K562 (cell line): ENCODE results near the gene ST6GALNAC2. TPM values are rescaled to one million over a fixed set of nuclear protein-coding genes. Genes with fewer than 3 reads are reported as not detected.

ENCODE experiments used
- BDP1 ChIP-seq: IDR thresholded peaks from 3 replicates; pipeline ENCODE4 v1.6.1; 2011; ENCODE audit not compliant: insufficient read length, insufficient read depth
- CC2D1A ChIP-seq: fragments of 450-650 bp; IDR thresholded peaks from 2 replicates; pipeline ENCODE4 v1.6.1; 2017; ENCODE audit warnings: mild to moderate bottlenecking
- CHD2 ChIP-seq: IDR thresholded peaks from 2 replicates; pipeline ENCODE4 v1.6.1; 2011; ENCODE audit warnings: low read depth, low read length
- DMBX1 ChIP-seq: fragments of 250-450 bp; sonication (Bioruptor Pico); IDR thresholded peaks from 2 replicates; pipeline ENCODE4 v1.8.0; 2022; ENCODE audit warnings: inconsistent platforms, mild to moderate bottlenecking, moderate library complexity, borderline replicate concordance
- L3MBTL2 ChIP-seq: fragments of 450-650 bp; IDR thresholded peaks from 2 replicates; pipeline ENCODE4 v1.6.1; 2016; ENCODE audit warnings: mild to moderate bottlenecking, moderate library complexity
- MCM2 ChIP-seq: fragments of 450-650 bp; IDR thresholded peaks from 2 replicates; pipeline ENCODE4 v1.6.1; 2017; ENCODE audit warnings: low read depth, mild to moderate bottlenecking
- MYC ChIP-seq, 2 experiments: fragments of 250-450 bp in 1 of 2; sonication (Bioruptor Pico) in 1 of 2; IDR thresholded peaks; 2 replicates each; pipeline versions ENCODE4 v1.5.1 to v1.6.1; 2012 to 2021; ENCODE audit warnings: low read depth in 2 of 2, borderline replicate concordance in 1 of 2, improper control_type of control experiment in 1 of 2, low read length in 1 of 2, mild to moderate bottlenecking in 1 of 2, moderate library complexity in 1 of 2
- NFIC ChIP-seq: fragments of 450-650 bp; IDR thresholded peaks from 2 replicates; pipeline ENCODE4 v1.6.1; 2017; ENCODE audit warnings: mild to moderate bottlenecking, inconsistent platforms
- NUFIP1 ChIP-seq: fragments of 450-650 bp; IDR thresholded peaks from 2 replicates; pipeline ENCODE4 v1.6.1; 2018; ENCODE audit not compliant: partially characterized antibody
- POLR2AphosphoS2 ChIP-seq: IDR thresholded peaks from 2 replicates; pipeline ENCODE4 v1.6.1; 2012; ENCODE audit warnings: low read length, improper control_type of control experiment
- POLR2B ChIP-seq: fragments of 450-650 bp; IDR thresholded peaks from 2 replicates; pipeline ENCODE4 v1.6.1; 2018; ENCODE audit warnings: low read depth; ENCODE audit not compliant: partially characterized antibody
- RNF2 ChIP-seq: sonication (generic); IDR thresholded peaks from 2 replicates; pipeline ENCODE4 v1.6.1; 2016
- RREB1 ChIP-seq: fragments of 250-450 bp; sonication (Bioruptor Pico); IDR thresholded peaks from 2 replicates; pipeline ENCODE4 v1.4.0; 2020
- SRF ChIP-seq, 2 experiments: fragments of 250-450, 450-650 bp in 1 of 2; sonication (Bioruptor Pico) in 1 of 2; sonication (generic) in 1 of 2; formaldehyde crosslinking; IDR thresholded peaks; 2 replicates each; pipeline versions ENCODE4 v1.5.0 to v1.5.1; 2020 to 2022; ENCODE audit warnings: mild to moderate bottlenecking in 1 of 2, missing genetic modification reagents in 1 of 2
- ZBTB17 ChIP-seq: fragments of 450-650 bp; formaldehyde crosslinking; IDR thresholded peaks from 2 replicates; pipeline ENCODE4 v1.4.0; 2020; ENCODE audit warnings: mild to moderate bottlenecking
- ZFP91 ChIP-seq: sonication (generic); formaldehyde crosslinking; IDR thresholded peaks from 2 replicates; pipeline ENCODE4 v1.8.0; 2022; ENCODE audit warnings: mild to moderate bottlenecking, missing genetic modification reagents
- ZFX ChIP-seq: sonication (generic); formaldehyde crosslinking; IDR thresholded peaks from 2 replicates; pipeline ENCODE4 v1.8.0; 2022; ENCODE audit warnings: mild to moderate bottlenecking, missing genetic modification reagents, moderate library complexity
- ZNF140 ChIP-seq: fragments of 250-450 bp; sonication (Bioruptor Pico); IDR thresholded peaks from 2 replicates; pipeline ENCODE4 v1.8.0; 2021; ENCODE audit warnings: moderate library complexity, mild to moderate bottlenecking, inconsistent platforms
- ZNF232 ChIP-seq: sonication (generic); formaldehyde crosslinking; IDR thresholded peaks from 2 replicates; pipeline ENCODE4 v1.8.0; 2022; ENCODE audit warnings: mild to moderate bottlenecking, missing genetic modification reagents
- ZNF395 ChIP-seq: fragments of 200-800 bp; sonication (Bioruptor generic); IDR thresholded peaks from 2 replicates; pipeline ENCODE4 v1.6.1; 2017; ENCODE audit warnings: missing genetic modification characterization, missing compliant biosample characterization
- polyA plus RNA-seq, 8 experiments: library from polyadenylated mRNA; depleted of rRNA in 4 of 8; stranded (reverse) in 5 of 8; unstranded in 3 of 8; fragments of >200 nt; fragmentation: Nextera tagmentation in 2 of 8; fragmentation: Illumina TruSeq in 1 of 8; extraction: Ambion mirVana in 2 of 8; extraction: Trizol in 1 of 8; gene quantifications; 2 replicates each; pipeline versions ENCODE4 v1.2.1 to v1.2.3, GENCODE V29; 2011 to 2014; ENCODE audit warnings: inconsistent platforms in 1 of 8, missing spikeins in 1 of 8
- total RNA-seq, 7 experiments: library from RNA; depleted of rRNA in 6 of 7; stranded (reverse); fragments of >200 nt in 6 of 7; fragmentation: Illumina TruSeq in 2 of 7; extraction: Trizol in 2 of 7; gene quantifications; 2 replicates each; pipeline versions ENCODE4 v1.2.1 to v1.2.3, GENCODE V29; 2011 to 2021; ENCODE audit warnings: low replicate concordance in 1 of 7

ST6GALNAC2 gene
- total and polyA plus RNA-seq, 9 of the 15 experiments (the other 6 are each of a cell fraction or from before 2014, with no cell fraction given) = 0.18 TPM; not detected in 8

GRCh38 chr17:76557368-76558197 lies 28.1 kb downstream of the ST6GALNAC2 start (continued):
- TF ChIP-seq RREB1 (CRISPR knock-in tag) = no peak
- no peak for TF ChIP-seq BDP1
- TF ChIP-seq ZNF395 = peak; percentile 70; the same call in 1 of the 2 replicates
- TF ChIP-seq NUFIP1 = no peak
- 0 out of 2 replicates have a peak, but pooled peaks have one; percentile 43 for TF ChIP-seq ZFP91
- peak; percentile 100 for TF ChIP-seq MYC (IDR thresholded peaks at IDR 0.05; ENCODE audit: low read depth, low read length)
- TF ChIP-seq MYC (CRISPR knock-in tag; IDR thresholded peaks at IDR 0.05; ENCODE audit: borderline replicate concordance, low read depth) = peak; percentile 99
- TF ChIP-seq CHD2 = peak; percentile 100
- no peak for TF ChIP-seq CC2D1A
- TF ChIP-seq DMBX1 = no peak
- TF ChIP-seq POLR2AphosphoS2 = peak; percentile 49; the same call in 1 of the 2 replicates
- peak; percentile 94 for TF ChIP-seq ZFX (CRISPR knock-in tag)
- peak; percentile 93 for TF ChIP-seq L3MBTL2
- TF ChIP-seq ZNF140 (CRISPR knock-in tag) = no peak
- TF ChIP-seq RNF2 = peak; percentile 21; the same call in 1 of the 2 replicates
- TF ChIP-seq MCM2 = no peak
- peak; percentile 52 for TF ChIP-seq NFIC
- TF ChIP-seq ZNF232 = 0 out of 2 replicates have a peak, but pooled peaks have one; percentile 81
- TF ChIP-seq ZBTB17 (CRISPR knock-in tag) = 0 out of 2 replicates have a peak, but pooled peaks have one; percentile 26
- TF ChIP-seq SRF (CRISPR knock-in tag; IDR thresholded peaks at IDR 0.05) = peak; percentile 42 to 45; a peak in 1 of 4 replicates
- TF ChIP-seq POLR2B = peak; percentile 95
